ENCODE results near the gene BTNL2.

DNA sequence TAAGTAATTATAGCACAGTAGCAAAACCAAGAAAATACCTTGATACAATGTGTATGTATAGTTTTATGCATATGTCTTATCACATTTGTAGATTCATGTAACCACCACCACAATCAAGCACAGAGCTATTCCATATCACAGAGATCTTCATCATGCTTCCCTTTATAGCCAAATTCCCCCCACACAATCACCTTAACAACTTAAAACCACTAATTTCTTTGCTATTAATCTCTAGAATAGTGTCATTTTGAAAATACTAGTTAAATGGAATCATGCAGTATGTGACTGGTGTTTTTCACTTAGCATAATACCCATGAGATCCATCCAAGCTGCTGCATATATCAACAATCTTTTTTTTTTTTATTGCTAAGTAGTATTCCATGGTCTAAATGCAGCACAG lies 41.0 kb upstream of the BTNL2 start:
- no peak for TF ChIP-seq SUZ12 (IDR thresholded peaks at IDR 0.05; ENCODE audit: extremely low read depth, insufficient read depth, insufficient read length)
- TF ChIP-seq ZNF274 (IDR thresholded peaks at IDR 0.05; ENCODE audit: low read depth, low read length): no peak
